Measurements from ENCODE around the gene KLF5. TPM values are rescaled to one million over a fixed set of nuclear protein-coding genes. Genes with fewer than 3 reads are reported as not detected.
A peak's percentile ranks its signal among the peaks of the same experiment; 100 is the strongest.

KLF5 gene
- 38.8 and 41.2 TPM in 2 replicates for polyA plus RNA-seq (2013)

- H3K27me3 ChIP-seq (ENCODE audit: insufficient read depth, low read length) = no peaks in the 10 kb centered on the region
- peaks cover 10% of the 10 kb centered on the region for H3K79me1 ChIP-seq (ENCODE audit: low read length)
- peak within 1 kb of the TSS; percentile 39 for H4K12ac ChIP-seq (ENCODE audit: low read depth, low read length)
- no peaks in the 10 kb centered on the region for H3K9me3 ChIP-seq (ENCODE audit: insufficient read depth, low read depth, low read length)
- peak within 1 kb of the TSS; percentile 76 for H3K4ac ChIP-seq (ENCODE audit: low read depth, low read length)
- H4K91ac ChIP-seq (ENCODE audit: low read depth, low read length) = peak within 1 kb of the TSS; percentile 50
- H3K9ac ChIP-seq (ENCODE audit: low read length) = peak within 1 kb of the TSS; percentile 94
- H3K79me2 ChIP-seq (ENCODE audit: control insufficient read depth, insufficient read depth, low read length, poor library complexity) = peaks cover 9% of the 10 kb centered on the region
- peaks cover 0 to 8% of the 10 kb centered on the region in 2 experiments for H3K4me1 ChIP-seq (ENCODE audit: control insufficient read depth in 1 of 2, insufficient read depth in 2 of 2, low read length in 2 of 2)
- peak within 1 kb of the TSS; percentile 97 for H3K4me3 ChIP-seq (ENCODE audit: low read depth, low read length)
- H2BK12ac ChIP-seq (ENCODE audit: low read length) = peak within 1 kb of the TSS; percentile 53
- H4K8ac ChIP-seq (ENCODE audit: low read depth, low read length) = peak within 1 kb of the TSS; percentile 76
- peak within 1 kb of the TSS; percentile 74 for H3K4me2 ChIP-seq (ENCODE audit: low read length)
- DNase-seq = peak; percentile 99
- peak within 1 kb of the TSS; percentile 94 for H3K14ac ChIP-seq (ENCODE audit: low read length)
- no peak within 1 kb of the TSS for H2AK5ac ChIP-seq (ENCODE audit: low read length)
- peak within 1 kb of the TSS; percentile 94 for H3K18ac ChIP-seq (ENCODE audit: low read length)
- H3K23ac ChIP-seq (ENCODE audit: low read length) = no peak within 1 kb of the TSS
- H2AFZ ChIP-seq (ENCODE audit: insufficient read depth, low read length, poor library complexity) = peak within 1 kb of the TSS; percentile 63
- H2BK5ac ChIP-seq (ENCODE audit: low read depth, low read length, poor library complexity) = peak within 1 kb of the TSS; percentile 45
- WGBS (ENCODE audit: extremely low coverage, insufficient coverage, insufficient read length) = no CpG with 5 or more reads among the region's 93 CpGs
- peak within 1 kb of the TSS; percentile 54 for H3K27ac ChIP-seq (ENCODE audit: low read depth, low read length)
- peak within 1 kb of the TSS; percentile 80 for H2BK120ac ChIP-seq (ENCODE audit: insufficient read depth, low read length, poor library complexity)
- peaks cover 7 to 10% of the 10 kb centered on the region in 2 experiments for H3K36me3 ChIP-seq (ENCODE audit: control insufficient read depth in 1 of 2, insufficient read depth in 2 of 2, low read length in 2 of 2)
Observed at GRCh38 chr13:73058736-73059459, at the start of gene KLF5. Gene KLF5, plus strand, starts transcription at chr13:73059005. Its CDS starts 323 bp downstream, at chr13:73059328.

- no peak for DNase-seq
- no peak overlapping the region for H2BK12ac ChIP-seq (ENCODE audit: low read length)
- H3K27ac ChIP-seq (ENCODE audit: low read depth, low read length) = no peak overlapping the region
- H2BK120ac ChIP-seq (ENCODE audit: insufficient read depth, low read length, poor library complexity) = no peak overlapping the region
- H3K79me2 ChIP-seq (ENCODE audit: control insufficient read depth, insufficient read depth, low read length, poor library complexity) = no peaks in the 10 kb centered on the region
- no peak overlapping the region for H3K23ac ChIP-seq (ENCODE audit: low read length)
- no peaks in the 10 kb centered on the region for H3K4me1 ChIP-seq (ENCODE audit: control insufficient read depth in 1 of 2, insufficient read depth in 2 of 2, low read length in 2 of 2)
- no peak overlapping the region for H4K12ac ChIP-seq (ENCODE audit: low read depth, low read length)
- H3K14ac ChIP-seq (ENCODE audit: low read length) = no peak overlapping the region
- no peak overlapping the region for H2BK5ac ChIP-seq (ENCODE audit: low read depth, low read length, poor library complexity)
- no peak overlapping the region for H3K9ac ChIP-seq (ENCODE audit: low read length)
- no peaks in the 10 kb centered on the region for H3K79me1 ChIP-seq (ENCODE audit: low read length)
- no CpG with 5 or more reads among the region's 5 CpGs for WGBS (ENCODE audit: extremely low coverage, insufficient coverage, insufficient read length)
- H2AK5ac ChIP-seq (ENCODE audit: low read length) = no peak overlapping the region
- no peak overlapping the region for H3K4ac ChIP-seq (ENCODE audit: low read depth, low read length)
- no peak overlapping the region for H3K4me3 ChIP-seq (ENCODE audit: low read depth, low read length)
- no peak overlapping the region for H3K18ac ChIP-seq (ENCODE audit: low read length)
- no peak overlapping the region for H2AFZ ChIP-seq (ENCODE audit: insufficient read depth, low read length, poor library complexity)
- no peaks in the 10 kb centered on the region for H3K36me3 ChIP-seq (ENCODE audit: control insufficient read depth in 1 of 2, insufficient read depth in 2 of 2, low read length in 2 of 2)
- no peak overlapping the region for H3K4me2 ChIP-seq (ENCODE audit: low read length)
- no peaks in the 10 kb centered on the region for H3K27me3 ChIP-seq (ENCODE audit: insufficient read depth, low read length)
- no peak overlapping the region for H4K8ac ChIP-seq (ENCODE audit: low read depth, low read length)
- H3K9me3 ChIP-seq (ENCODE audit: insufficient read depth, low read depth, low read length) = no peaks in the 10 kb centered on the region
- H4K91ac ChIP-seq (ENCODE audit: low read depth, low read length) = no peak overlapping the region
Observed at GRCh38 chr13:73011751-73012150, 47.1 kb upstream of the KLF5 start.

GRCh38 chr13:73015805-73016204 lies 43.0 kb upstream of the KLF5 start:
- Histone ChIP-seq H3K4me3 (ENCODE audit: low read depth, low read length) (no peak overlapping the region), H4K91ac (ENCODE audit: low read depth, low read length) (no peak overlapping the region), H3K14ac (ENCODE audit: low read length) (no peak overlapping the region), H2AK5ac (ENCODE audit: low read length) (no peak overlapping the region), H4K12ac (ENCODE audit: low read depth, low read length) (no peak overlapping the region), H3K4me1 (ENCODE audit: control insufficient read depth in 1 of 2, insufficient read depth in 2 of 2, low read length in 2 of 2) (no peaks in the 10 kb centered on the region), H3K36me3 (ENCODE audit: control insufficient read depth in 1 of 2, insufficient read depth in 2 of 2, low read length in 2 of 2) (peaks cover 0 to 2% of the 10 kb centered on the region in 2 experiments), H3K79me2 (ENCODE audit: control insufficient read depth, insufficient read depth, low read length, poor library complexity) (no peaks in the 10 kb centered on the region), H2BK12ac (ENCODE audit: low read length) (no peak overlapping the region), H3K79me1 (ENCODE audit: low read length) (no peaks in the 10 kb centered on the region), H3K27me3 (ENCODE audit: insufficient read depth, low read length) (no peaks in the 10 kb centered on the region), H3K9ac (ENCODE audit: low read length) (no peak overlapping the region), H2AFZ (ENCODE audit: insufficient read depth, low read length, poor library complexity) (no peak overlapping the region), H3K4ac (ENCODE audit: low read depth, low read length) (no peak overlapping the region), H3K27ac (ENCODE audit: low read depth, low read length) (no peak overlapping the region), H2BK5ac (ENCODE audit: low read depth, low read length, poor library complexity) (no peak overlapping the region), H3K18ac (ENCODE audit: low read length) (no peak overlapping the region), H2BK120ac (ENCODE audit: insufficient read depth, low read length, poor library complexity) (no peak overlapping the region), H3K9me3 (ENCODE audit: insufficient read depth, low read depth, low read length) (no peaks in the 10 kb centered on the region), H4K8ac (ENCODE audit: low read depth, low read length) (no peak overlapping the region), H3K4me2 (ENCODE audit: low read length) (no peak overlapping the region), H3K23ac (ENCODE audit: low read length) (no peak overlapping the region)
- WGBS (ENCODE audit: extremely low coverage, insufficient coverage, insufficient read length) = no CpG with 5 or more reads among the region's 1 CpG
- DNase-seq = no peak

GRCh38 chr13:73018336-73018735 lies 40.5 kb upstream of the KLF5 start:
- H3K4ac ChIP-seq (ENCODE audit: low read depth, low read length) = no peak overlapping the region
- H3K23ac ChIP-seq (ENCODE audit: low read length) = no peak overlapping the region
- H2BK12ac ChIP-seq (ENCODE audit: low read length) = no peak overlapping the region
- no peaks in the 10 kb centered on the region for H3K27me3 ChIP-seq (ENCODE audit: insufficient read depth, low read length)
- no peak overlapping the region for H4K91ac ChIP-seq (ENCODE audit: low read depth, low read length)
- H3K9ac ChIP-seq (ENCODE audit: low read length) = no peak overlapping the region
- no peak overlapping the region for H2AK5ac ChIP-seq (ENCODE audit: low read length)
- no peak overlapping the region for H3K4me2 ChIP-seq (ENCODE audit: low read length)
- no peak overlapping the region for H3K18ac ChIP-seq (ENCODE audit: low read length)
- peaks cover 0 to 2% of the 10 kb centered on the region in 2 experiments for H3K36me3 ChIP-seq (ENCODE audit: control insufficient read depth in 1 of 2, insufficient read depth in 2 of 2, low read length in 2 of 2)
- no peak overlapping the region for H3K27ac ChIP-seq (ENCODE audit: low read depth, low read length)
- H4K8ac ChIP-seq (ENCODE audit: low read depth, low read length) = no peak overlapping the region
- H4K12ac ChIP-seq (ENCODE audit: low read depth, low read length) = no peak overlapping the region
- H3K4me3 ChIP-seq (ENCODE audit: low read depth, low read length) = no peak overlapping the region
- no peaks in the 10 kb centered on the region for H3K79me2 ChIP-seq (ENCODE audit: control insufficient read depth, insufficient read depth, low read length, poor library complexity)
- H2BK5ac ChIP-seq (ENCODE audit: low read depth, low read length, poor library complexity) = no peak overlapping the region
- H3K9me3 ChIP-seq (ENCODE audit: insufficient read depth, low read depth, low read length) = no peaks in the 10 kb centered on the region
- no peaks in the 10 kb centered on the region for H3K4me1 ChIP-seq (ENCODE audit: control insufficient read depth in 1 of 2, insufficient read depth in 2 of 2, low read length in 2 of 2)
- no CpG with 5 or more reads among the region's 1 CpG for WGBS (ENCODE audit: extremely low coverage, insufficient coverage, insufficient read length)
- H2BK120ac ChIP-seq (ENCODE audit: insufficient read depth, low read length, poor library complexity) = no peak overlapping the region
- no peak overlapping the region for H3K14ac ChIP-seq (ENCODE audit: low read length)
- DNase-seq = peak; percentile 16 to 58
- no peak overlapping the region for H2AFZ ChIP-seq (ENCODE audit: insufficient read depth, low read length, poor library complexity)
- H3K79me1 ChIP-seq (ENCODE audit: low read length) = no peaks in the 10 kb centered on the region
